ENCODE results near the gene IKZF2. TPM values are rescaled to one million over a fixed set of nuclear protein-coding genes. Genes with fewer than 3 reads are reported as not detected.
A peak's percentile ranks its signal among the peaks of the same experiment; 100 is the strongest.

The IKZF2 gene
- total and polyA plus RNA-seq, 5 donors from 2014 or later: 26.8 to 225 (median 35.3) TPM

DNA sequence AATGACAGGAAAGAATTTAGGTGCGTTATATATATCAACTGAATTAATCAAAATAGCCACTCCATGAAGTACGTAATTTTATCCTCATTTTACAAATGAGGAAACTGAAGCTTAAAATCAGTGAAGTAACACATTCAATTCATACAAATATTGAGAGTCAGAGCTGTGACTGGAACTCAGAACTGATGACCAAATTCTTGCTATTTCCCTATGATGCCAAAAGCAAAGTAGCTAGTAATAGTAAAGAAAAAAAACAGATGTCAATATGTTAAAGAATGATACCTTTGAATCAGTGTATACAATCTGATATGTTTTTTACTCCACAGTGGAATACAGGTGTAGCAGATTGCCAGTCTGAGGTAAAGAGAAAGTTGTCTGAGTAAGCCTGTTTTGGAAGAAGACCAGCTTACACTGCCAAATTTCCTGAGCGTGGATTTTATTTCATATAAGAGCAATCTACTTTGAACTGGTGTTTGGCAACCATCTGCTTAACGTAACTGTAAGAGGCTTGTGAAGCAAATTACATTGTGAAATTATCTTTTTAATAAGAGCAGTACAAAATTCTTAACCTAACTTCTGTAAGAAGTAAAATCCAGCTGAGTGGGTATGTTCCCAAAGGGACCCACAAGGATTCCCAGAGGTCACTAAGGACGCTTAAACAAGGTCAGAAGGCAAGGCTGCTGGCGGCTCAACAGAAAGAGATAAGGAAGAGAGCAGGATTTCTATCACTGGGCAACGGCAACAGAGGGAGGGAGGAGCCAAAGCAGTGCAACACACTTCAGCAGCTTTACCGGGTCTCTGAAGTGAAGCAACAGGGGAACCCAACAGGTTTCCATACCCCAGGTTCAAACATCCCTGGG lies 85.6 kb downstream of the IKZF2 start:
- Histone ChIP-seq H3K9me3 (ENCODE audit: control insufficient read depth in 2 of 2, low read length in 2 of 2) (no peaks in the 10 kb centered on the region), H3K27me3 (ENCODE audit: control insufficient read depth, insufficient read depth, low read length) (no peaks in the 10 kb centered on the region), H3K4me3 (ENCODE audit: low read depth, low read length) (peak overlapping the region; percentile 73), H3K4me1 (ENCODE audit: control insufficient read depth, insufficient read depth, low read length, poor library complexity, severe bottlenecking) (peaks cover 92% of the 10 kb centered on the region), H3K36me3 (ENCODE audit: control insufficient read depth, insufficient read depth, low read length) (no peaks in the 10 kb centered on the region), H3K27ac (ENCODE audit: insufficient read depth, low read length, poor library complexity, severe bottlenecking) (peak overlapping the region; percentile 71)
- Mint-ChIP-seq H3K9me3 (no peaks in the 10 kb centered on the region), H3K4me1 (peaks cover 62 to 91% (median 74%) of the 10 kb centered on the region in 4 donors), H3K27me3 (no peaks in the 10 kb centered on the region), H3K4me3 (peak overlapping the region; percentile 62 to 90 (median 87)), H3K36me3 (no peaks in the 10 kb centered on the region), H3K27ac (peak overlapping the region; percentile 90 to 98 (median 92))
- peak; percentile 18 to 51 (median 29) for DNase-seq
- peak; percentile 54 to 58 for ATAC-seq (ENCODE audit: low read depth in 2 of 2)

DNA sequence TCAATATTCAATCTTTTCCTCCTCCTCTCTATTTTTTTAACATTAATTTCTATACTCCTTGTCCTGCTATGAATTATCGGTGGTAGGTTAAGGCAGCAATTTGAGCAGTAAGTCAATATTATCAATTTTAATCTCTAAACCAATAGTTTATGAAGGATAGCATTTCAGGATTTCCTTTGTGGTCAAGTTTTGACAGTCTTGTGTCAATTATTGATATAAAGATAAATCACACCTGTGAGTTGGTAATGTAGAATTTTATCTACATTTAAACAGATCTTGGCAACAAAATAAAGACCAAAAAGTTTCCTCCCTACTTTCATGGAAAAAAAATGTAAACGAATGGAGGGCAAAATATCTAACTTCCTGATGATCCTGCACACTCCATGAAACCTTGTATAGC lies 87.3 kb downstream of the IKZF2 start:
- H3K9me3 Mint-ChIP-seq: no peaks in the 10 kb centered on the region
- ATAC-seq (ENCODE audit: low read depth in 2 of 2): no peak
- Histone ChIP-seq H3K27ac (ENCODE audit: insufficient read depth, low read length, poor library complexity, severe bottlenecking) (peak overlapping the region; percentile 71), H3K9me3 (ENCODE audit: control insufficient read depth in 2 of 2, low read length in 2 of 2) (no peaks in the 10 kb centered on the region), H3K4me1 (ENCODE audit: control insufficient read depth, insufficient read depth, low read length, poor library complexity, severe bottlenecking) (peaks cover 80% of the 10 kb centered on the region), H3K4me3 (ENCODE audit: low read depth, low read length) (peak overlapping the region; percentile 73), H3K27me3 (ENCODE audit: control insufficient read depth, insufficient read depth, low read length) (no peaks in the 10 kb centered on the region), H3K36me3 (ENCODE audit: control insufficient read depth, insufficient read depth, low read length) (no peaks in the 10 kb centered on the region)
- H3K36me3 Mint-ChIP-seq: no peaks in the 10 kb centered on the region
- peak overlapping the region; percentile 39 to 92 (median 70) for H3K27ac Mint-ChIP-seq
- peaks cover 47 to 84% (median 63%) of the 10 kb centered on the region in 4 donors for H3K4me1 Mint-ChIP-seq
- H3K4me3 Mint-ChIP-seq: peak overlapping the region; percentile 44 to 90 (median 74)
- peak in 1 of 3 donors; percentile 25 for DNase-seq
- no peaks in the 10 kb centered on the region for H3K27me3 Mint-ChIP-seq

DNA sequence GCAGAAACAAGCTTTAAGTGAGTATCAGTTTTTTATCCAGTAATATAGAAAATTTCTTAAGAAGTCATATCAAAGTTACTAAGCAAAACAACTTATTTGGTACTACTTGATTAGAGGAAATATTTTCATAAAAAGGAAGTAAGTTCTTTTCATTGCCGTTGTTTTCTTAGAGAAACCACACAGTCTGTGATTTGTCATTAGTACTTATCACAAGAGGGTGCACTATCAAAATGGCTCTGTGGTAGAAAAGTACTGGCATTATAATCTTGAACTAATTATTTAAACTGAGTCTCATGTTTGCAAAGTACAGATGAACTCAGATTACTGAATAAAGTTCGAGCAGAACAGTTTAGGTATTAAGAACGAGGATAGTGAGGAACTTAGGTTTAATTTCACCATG lies 93.4 kb downstream of the IKZF2 start:
- peak overlapping the region; percentile 80 for H3K4me3 ChIP-seq (ENCODE audit: low read depth, low read length)
- H3K4me1 ChIP-seq (ENCODE audit: control insufficient read depth, insufficient read depth, low read length, poor library complexity, severe bottlenecking): peaks cover 42% of the 10 kb centered on the region
- peaks cover 30% of the 10 kb centered on the region for H3K36me3 ChIP-seq (ENCODE audit: control insufficient read depth, insufficient read depth, low read length)
- Mint-ChIP-seq H3K4me1 (peaks cover 36 to 71% (median 48%) of the 10 kb centered on the region in 4 donors), H3K4me3 (peak overlapping the region; percentile 51 to 87 (median 83)), H3K27ac (peak overlapping the region; percentile 92 to 99 (median 95)), H3K27me3 (no peaks in the 10 kb centered on the region), H3K36me3 (peaks cover 27% of the 10 kb centered on the region), H3K9me3 (peaks cover 0 to 6% (median 0%) of the 10 kb centered on the region in 7 donors)
- H3K27me3 ChIP-seq (ENCODE audit: control insufficient read depth, insufficient read depth, low read length): no peaks in the 10 kb centered on the region
- no peaks in the 10 kb centered on the region for H3K9me3 ChIP-seq (ENCODE audit: control insufficient read depth in 2 of 2, low read length in 2 of 2)
- peak in 2 of 3 donors; percentile 50 to 87 for DNase-seq
- peak overlapping the region; percentile 77 for H3K27ac ChIP-seq (ENCODE audit: insufficient read depth, low read length, poor library complexity, severe bottlenecking)
- ATAC-seq (ENCODE audit: low read depth in 2 of 2): peak; percentile 93 to 95

DNA sequence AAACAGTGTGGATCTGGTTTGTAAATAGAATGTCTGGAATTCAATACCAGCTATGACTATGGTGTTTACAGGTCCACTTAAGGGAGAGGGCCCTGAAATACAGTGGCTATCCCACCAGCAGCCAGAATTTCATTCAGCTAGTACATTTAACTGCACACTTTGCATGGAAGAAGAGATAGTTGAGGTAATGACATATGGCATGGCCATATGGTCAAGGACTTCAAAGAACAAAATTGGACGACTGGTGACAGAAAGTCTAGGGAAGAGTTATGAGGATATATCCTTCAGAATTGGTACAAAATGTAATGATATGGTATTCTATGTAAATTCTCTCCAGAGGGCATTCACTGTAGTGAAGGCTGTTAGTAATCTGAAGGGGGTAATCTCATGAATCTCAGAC lies 105.0 kb downstream of the IKZF2 start:
- Mint-ChIP-seq H3K27ac (peak overlapping the region; percentile 72 to 76 (median 73)), H3K27me3 (no peaks in the 10 kb centered on the region), H3K9me3 (peaks cover 0 to 7% (median 0%) of the 10 kb centered on the region in 7 donors), H3K36me3 (peaks cover 65% of the 10 kb centered on the region), H3K4me1 (peaks cover 54 to 78% (median 58%) of the 10 kb centered on the region in 4 donors), H3K4me3 (no peak overlapping the region)
- DNase-seq: no peak
- Histone ChIP-seq H3K27ac (ENCODE audit: insufficient read depth, low read length, poor library complexity, severe bottlenecking) (peak overlapping the region; percentile 35), H3K9me3 (ENCODE audit: control insufficient read depth in 2 of 2, low read length in 2 of 2) (no peaks in the 10 kb centered on the region), H3K36me3 (ENCODE audit: control insufficient read depth, insufficient read depth, low read length) (peaks cover 86% of the 10 kb centered on the region), H3K4me1 (ENCODE audit: control insufficient read depth, insufficient read depth, low read length, poor library complexity, severe bottlenecking) (peaks cover 38% of the 10 kb centered on the region), H3K27me3 (ENCODE audit: control insufficient read depth, insufficient read depth, low read length) (no peaks in the 10 kb centered on the region), H3K4me3 (ENCODE audit: low read depth, low read length) (no peak overlapping the region)
- no peak for ATAC-seq (ENCODE audit: low read depth in 2 of 2)

DNA sequence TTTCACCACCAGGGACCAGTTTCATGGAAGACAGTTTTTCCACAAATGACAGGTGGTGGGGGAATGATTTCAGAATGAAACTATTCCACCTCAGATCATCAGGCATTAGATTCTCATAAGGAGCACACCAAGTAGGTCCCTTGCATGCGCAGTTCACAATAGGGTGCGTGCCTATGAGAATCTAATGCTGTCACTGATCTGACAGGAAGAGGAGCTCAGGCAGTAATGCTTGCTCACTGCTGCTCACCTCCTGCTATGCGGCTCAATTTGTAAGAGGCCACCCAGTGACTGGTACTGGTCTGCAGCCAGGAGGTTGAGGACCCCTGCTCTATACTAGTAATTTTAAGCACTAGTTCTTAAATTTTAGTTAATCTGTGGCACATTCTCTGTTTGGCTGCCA lies 107.8 kb downstream of the IKZF2 start:
- Mint-ChIP-seq H3K36me3 (peaks cover 51% of the 10 kb centered on the region), H3K9me3 (peaks cover 0 to 7% (median 0%) of the 10 kb centered on the region in 7 donors), H3K27ac (peak overlapping the region; percentile 11 to 58 (median 23)), H3K27me3 (no peaks in the 10 kb centered on the region), H3K4me3 (peak overlapping the region in 1 of 4 donors; percentile 40), H3K4me1 (peaks cover 42 to 70% (median 52%) of the 10 kb centered on the region in 4 donors)
- peaks cover 39% of the 10 kb centered on the region for H3K4me1 ChIP-seq (ENCODE audit: control insufficient read depth, insufficient read depth, low read length, poor library complexity, severe bottlenecking)
- no peaks in the 10 kb centered on the region for H3K9me3 ChIP-seq (ENCODE audit: control insufficient read depth in 2 of 2, low read length in 2 of 2)
- peak overlapping the region; percentile 37 for H3K27ac ChIP-seq (ENCODE audit: insufficient read depth, low read length, poor library complexity, severe bottlenecking)
- peak in 1 of 3 donors; percentile 45 for DNase-seq
- H3K4me3 ChIP-seq (ENCODE audit: low read depth, low read length): peak overlapping the region; percentile 4
- peaks cover 64% of the 10 kb centered on the region for H3K36me3 ChIP-seq (ENCODE audit: control insufficient read depth, insufficient read depth, low read length)
- ATAC-seq (ENCODE audit: low read depth in 2 of 2): peak; percentile 56 to 71
- H3K27me3 ChIP-seq (ENCODE audit: control insufficient read depth, insufficient read depth, low read length): no peaks in the 10 kb centered on the region

DNA sequence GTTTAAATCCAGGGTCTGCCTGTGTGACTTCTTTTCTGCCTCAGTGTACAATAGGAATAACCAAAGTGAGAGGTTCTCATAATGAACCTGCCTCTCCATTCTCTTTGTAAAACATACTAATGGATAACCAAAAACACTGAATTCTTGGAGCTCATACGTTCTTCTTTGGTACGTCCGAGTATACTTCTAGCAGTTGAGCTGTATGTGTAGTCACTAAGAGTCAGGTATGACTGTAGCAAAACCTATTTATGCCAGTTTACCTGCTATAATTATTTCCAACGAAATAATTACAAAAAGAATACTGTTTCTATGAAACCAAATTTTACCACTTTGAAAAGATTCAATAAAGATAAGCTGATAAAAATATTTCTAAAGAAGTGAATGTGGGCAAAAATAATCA lies 109.2 kb downstream of the IKZF2 start:
- ATAC-seq (ENCODE audit: low read depth in 2 of 2) (no peak), DNase-seq (no peak)
- peak overlapping the region in 1 of 4 donors; percentile 22 for H3K4me3 Mint-ChIP-seq
- no peaks in the 10 kb centered on the region for H3K27me3 Mint-ChIP-seq
- Histone ChIP-seq H3K27ac (ENCODE audit: insufficient read depth, low read length, poor library complexity, severe bottlenecking) (peak overlapping the region; percentile 37), H3K4me3 (ENCODE audit: low read depth, low read length) (no peak overlapping the region), H3K9me3 (ENCODE audit: control insufficient read depth in 2 of 2, low read length in 2 of 2) (no peaks in the 10 kb centered on the region), H3K27me3 (ENCODE audit: control insufficient read depth, insufficient read depth, low read length) (no peaks in the 10 kb centered on the region), H3K4me1 (ENCODE audit: control insufficient read depth, insufficient read depth, low read length, poor library complexity, severe bottlenecking) (peaks cover 48% of the 10 kb centered on the region), H3K36me3 (ENCODE audit: control insufficient read depth, insufficient read depth, low read length) (peaks cover 55% of the 10 kb centered on the region)
- peaks cover 49 to 77% (median 62%) of the 10 kb centered on the region in 4 donors for H3K4me1 Mint-ChIP-seq
- H3K27ac Mint-ChIP-seq: peak overlapping the region; percentile 13 to 98 (median 62)
- peaks cover 0 to 7% (median 0%) of the 10 kb centered on the region in 7 donors for H3K9me3 Mint-ChIP-seq
- H3K36me3 Mint-ChIP-seq: peaks cover 50% of the 10 kb centered on the region

DNA sequence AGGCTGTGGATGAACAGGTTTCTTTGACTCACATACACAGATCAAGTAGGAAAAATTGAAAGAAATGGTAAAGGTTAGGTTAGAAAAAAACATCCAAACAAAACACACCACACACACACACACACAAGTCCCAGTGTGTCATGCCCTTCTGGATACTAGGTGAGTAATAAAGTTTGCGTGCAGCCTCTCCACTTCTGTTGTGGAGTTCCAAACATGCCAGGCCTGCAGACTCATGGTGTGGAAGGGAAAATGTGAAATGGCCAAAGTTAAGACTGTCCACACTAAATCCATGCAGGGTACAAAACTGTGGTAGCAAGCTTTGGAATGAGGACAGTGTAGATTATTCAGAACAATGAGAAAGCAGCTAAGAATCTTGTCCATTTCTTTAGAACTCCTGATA lies 114.6 kb downstream of the IKZF2 start:
- ATAC-seq (ENCODE audit: low read depth in 2 of 2): no peak
- no peaks in the 10 kb centered on the region for H3K27me3 ChIP-seq (ENCODE audit: control insufficient read depth, insufficient read depth, low read length)
- no peaks in the 10 kb centered on the region for H3K9me3 Mint-ChIP-seq
- H3K4me3 ChIP-seq (ENCODE audit: low read depth, low read length): peak overlapping the region; percentile 33
- H3K4me1 ChIP-seq (ENCODE audit: control insufficient read depth, insufficient read depth, low read length, poor library complexity, severe bottlenecking): peaks cover 56% of the 10 kb centered on the region
- H3K4me1 Mint-ChIP-seq: peaks cover 54 to 78% (median 66%) of the 10 kb centered on the region in 4 donors
- peak overlapping the region; percentile 7 to 86 (median 58) for H3K27ac Mint-ChIP-seq
- no peak for DNase-seq
- H3K9me3 ChIP-seq (ENCODE audit: control insufficient read depth in 2 of 2, low read length in 2 of 2): no peaks in the 10 kb centered on the region
- H3K36me3 Mint-ChIP-seq: peaks cover 40% of the 10 kb centered on the region
- peak overlapping the region; percentile 53 for H3K27ac ChIP-seq (ENCODE audit: insufficient read depth, low read length, poor library complexity, severe bottlenecking)
- H3K27me3 Mint-ChIP-seq: no peaks in the 10 kb centered on the region
- peak overlapping the region in 2 of 4 donors; percentile 6 to 8 for H3K4me3 Mint-ChIP-seq
- peaks cover 41% of the 10 kb centered on the region for H3K36me3 ChIP-seq (ENCODE audit: control insufficient read depth, insufficient read depth, low read length)

Measured in CD4-positive, CD25-positive, alpha-beta regulatory T cell (primary cell).